Activated T-cell treated with anti-CD3 and anti-CD28 coated beads for 4 hours (primary cell): ENCODE data around the gene ZNRF3.

Experiments
- DNase-seq: peaks from one replicate; pipeline ENCODE4 v3.0.0-alpha.2; 2020

ZNRF3 gene

DNA sequence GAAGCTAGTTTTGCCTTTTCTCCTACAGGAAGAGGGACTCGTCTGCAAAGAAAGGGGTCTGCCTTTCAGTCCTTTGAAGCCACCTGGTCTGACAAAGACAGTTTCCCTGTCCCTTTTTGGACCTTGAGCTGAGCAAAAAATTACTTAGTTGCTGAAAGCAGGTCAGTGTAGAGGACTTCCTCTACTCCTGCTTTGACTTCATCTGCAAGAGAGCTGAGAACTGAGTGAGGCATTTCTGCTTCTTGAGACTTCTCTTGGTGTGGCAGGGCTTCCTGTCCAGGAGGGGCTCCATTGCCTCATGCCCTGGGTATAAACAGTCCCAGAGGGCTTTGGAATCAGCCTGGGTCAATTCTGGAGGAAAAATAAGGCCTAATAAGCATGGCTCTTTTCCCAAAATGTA, 73.1 kb downstream of the ZNRF3 start:
- DNase-seq, result no peak

DNA sequence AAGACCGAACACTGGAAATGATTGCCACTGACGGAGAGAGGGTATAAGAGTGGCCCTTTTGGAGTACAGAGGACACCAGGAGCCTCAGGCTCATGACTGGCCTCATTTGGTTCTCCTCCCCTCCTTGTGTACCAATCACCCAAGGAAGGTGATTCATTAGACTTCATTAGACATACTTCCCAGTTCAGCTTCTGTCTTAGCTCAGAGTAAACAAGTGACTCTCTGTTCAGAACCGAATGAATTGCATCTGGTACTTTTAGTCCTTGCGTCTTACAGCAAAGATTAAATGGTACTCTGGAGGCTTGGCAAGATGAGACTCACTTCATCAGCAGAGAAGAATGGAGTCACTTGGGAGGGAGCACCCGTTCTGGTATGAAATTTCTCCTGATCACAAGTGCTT, 75.2 kb downstream of the ZNRF3 start:
- DNase-seq, result no peak

DNA sequence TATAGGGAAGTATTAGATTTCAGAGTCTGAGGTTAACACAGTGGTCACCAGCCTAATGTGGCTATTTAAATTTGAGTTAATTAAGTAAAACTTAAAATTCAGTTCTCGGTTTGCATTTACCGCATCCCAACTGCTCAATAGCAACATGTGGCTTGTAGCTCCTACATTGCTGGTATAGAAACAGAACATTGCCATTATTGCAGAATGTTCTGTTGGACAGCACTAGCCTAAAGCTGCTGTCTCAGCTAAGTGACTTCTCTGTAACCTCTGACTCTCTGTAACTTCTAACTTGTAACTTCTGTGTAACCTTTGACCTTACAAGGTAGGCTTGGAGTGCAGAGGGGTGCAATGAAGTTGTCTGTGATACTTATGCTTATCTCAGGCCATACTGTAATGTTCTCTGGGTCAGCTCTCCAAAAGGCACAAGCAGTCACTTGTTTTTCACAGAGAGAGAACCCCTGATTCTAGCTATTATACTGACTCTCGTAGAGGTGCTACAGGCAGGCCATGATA, 78.7 kb downstream of the ZNRF3 start:
- no peak for DNase-seq

DNA sequence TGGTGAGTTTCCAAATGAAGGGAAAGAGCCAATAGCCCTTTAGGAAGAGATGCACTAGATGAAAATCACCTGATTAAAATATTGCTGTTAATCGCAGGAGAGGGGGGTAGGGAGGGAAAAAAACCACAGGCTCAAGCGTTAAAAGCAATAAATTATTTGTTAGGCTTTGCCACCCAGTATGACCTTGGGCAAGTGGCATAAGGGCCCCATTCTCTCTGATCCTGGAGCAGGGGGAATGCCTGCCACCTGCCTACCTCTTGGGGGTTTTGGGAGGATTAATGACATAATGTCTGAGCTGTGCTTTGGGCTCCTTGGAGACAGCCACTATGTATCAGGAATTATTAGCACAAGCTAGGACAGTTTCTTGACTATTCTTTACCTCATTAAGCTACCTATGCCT, 80.0 kb downstream of the ZNRF3 start:
- no peak for DNase-seq

GRCh38 chr22:28967163-28967665, 83.8 kb downstream of the ZNRF3 start:
- no peak for DNase-seq

DNA sequence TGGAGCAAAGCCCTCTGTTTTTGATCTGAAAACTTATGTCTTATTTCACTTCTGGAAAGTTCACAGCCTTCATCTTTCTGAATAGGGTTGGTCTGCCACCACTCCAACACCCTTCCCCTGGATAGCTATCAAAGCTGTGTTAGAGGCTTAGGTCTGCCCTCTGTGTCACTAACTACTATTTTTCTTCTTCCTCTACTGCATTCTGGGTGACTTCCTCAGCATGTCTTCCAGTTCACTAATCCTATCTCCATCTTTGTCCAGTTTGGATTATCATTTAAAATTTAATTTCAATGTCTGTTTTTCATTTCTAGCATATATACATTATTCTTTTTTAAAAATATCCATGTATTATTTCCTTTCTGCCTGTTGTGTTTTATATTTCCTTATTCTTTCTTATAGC, 84.6 kb downstream of the ZNRF3 start:
- no peak for DNase-seq

GRCh38 chr22:28969401-28970168, 86.2 kb downstream of the ZNRF3 start:
- DNase-seq, result no peak

- DNase-seq, result no peak
Measured at GRCh38 chr22:28973352-28973751, 90.0 kb downstream of the ZNRF3 start.

DNA sequence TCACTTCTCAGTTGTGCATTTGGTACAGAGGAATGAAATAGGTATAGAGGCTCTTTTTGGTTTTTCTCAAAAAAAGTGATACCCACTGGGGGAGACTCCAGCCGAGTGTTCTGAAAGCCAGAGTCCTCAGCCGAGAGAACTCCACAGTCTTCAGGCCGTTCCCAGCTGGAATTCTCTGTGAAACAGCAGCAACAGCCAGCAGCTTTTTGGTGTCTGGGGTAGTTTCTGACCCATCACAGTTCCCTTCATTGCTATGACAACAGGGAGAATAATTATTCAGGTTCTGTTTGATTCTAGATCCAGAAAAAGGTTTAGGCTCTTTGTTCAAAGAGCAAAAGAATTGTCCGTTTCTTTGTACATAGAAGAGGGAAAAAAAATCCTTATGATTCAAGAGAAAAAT, 93.7 kb downstream of the ZNRF3 start:
- DNase-seq, result no peak

GRCh38 chr22:28977481-28977971, 94.2 kb downstream of the ZNRF3 start:
- DNase-seq, result no peak

DNA sequence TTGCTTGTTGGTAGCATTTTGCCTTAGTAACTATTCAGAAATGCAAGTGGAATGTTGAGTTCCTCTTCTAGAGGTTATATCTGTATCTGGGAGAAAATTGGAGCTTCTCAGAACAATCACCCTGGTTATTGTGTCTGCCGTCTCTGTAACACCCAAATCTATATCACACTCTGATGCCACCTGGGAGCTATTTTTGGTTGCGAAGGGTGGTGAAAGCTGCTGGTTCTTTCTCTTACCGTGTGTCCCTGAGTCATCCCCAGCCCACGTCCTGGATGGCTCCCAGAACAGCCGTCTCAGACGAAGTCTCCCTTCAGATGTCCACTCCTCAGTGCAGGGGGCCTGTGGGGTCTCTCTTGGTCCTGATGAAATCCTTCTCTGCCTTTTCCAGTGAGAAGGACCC, 94.8 kb downstream of the ZNRF3 start:
- DNase-seq, result no peak

DNA sequence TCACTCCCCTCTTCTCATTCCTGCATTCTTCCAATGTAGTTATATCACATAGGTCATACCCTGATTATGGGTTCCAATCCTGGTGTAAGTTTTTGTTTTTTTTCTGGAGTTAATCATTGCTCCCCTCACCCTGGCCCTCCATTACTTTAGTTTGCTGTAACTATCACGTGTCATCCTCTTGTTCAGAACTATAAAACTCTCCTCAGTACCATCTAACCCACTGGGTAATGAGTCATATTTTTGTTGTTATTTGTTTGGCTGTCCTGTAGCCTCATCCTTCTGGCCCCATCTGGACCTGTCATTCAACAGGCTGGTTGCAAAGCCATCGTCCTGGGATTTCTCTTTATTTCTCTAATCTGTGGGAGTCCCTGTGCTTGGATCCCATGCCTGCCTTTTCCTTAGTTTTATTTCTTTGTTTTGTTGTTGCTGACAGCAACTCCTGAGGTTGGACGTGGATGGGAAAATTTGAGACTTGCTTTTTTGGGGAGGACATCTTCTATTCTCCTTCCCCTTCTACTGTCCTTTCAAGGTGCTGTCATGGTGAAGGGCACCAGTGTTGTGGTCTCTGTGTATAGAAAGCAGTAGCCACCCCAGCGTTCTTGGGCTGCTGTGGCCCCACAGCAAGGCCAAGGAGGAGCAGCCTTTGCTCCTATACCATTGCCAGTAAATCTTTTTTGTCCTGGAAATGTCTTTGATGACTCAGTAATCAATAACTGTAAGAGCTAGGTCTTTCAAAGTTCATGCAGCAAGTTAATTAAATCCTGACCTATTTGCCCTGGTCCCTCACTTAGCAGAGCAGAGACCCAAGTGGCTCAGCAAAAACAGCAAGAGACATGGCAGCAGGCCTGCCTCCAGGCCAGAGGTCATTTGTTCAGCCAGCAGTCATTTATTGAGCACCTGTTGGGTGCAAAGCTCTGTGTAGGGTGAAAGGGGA, 95.8 kb downstream of the ZNRF3 start:
- DNase-seq, result no peak

DNA sequence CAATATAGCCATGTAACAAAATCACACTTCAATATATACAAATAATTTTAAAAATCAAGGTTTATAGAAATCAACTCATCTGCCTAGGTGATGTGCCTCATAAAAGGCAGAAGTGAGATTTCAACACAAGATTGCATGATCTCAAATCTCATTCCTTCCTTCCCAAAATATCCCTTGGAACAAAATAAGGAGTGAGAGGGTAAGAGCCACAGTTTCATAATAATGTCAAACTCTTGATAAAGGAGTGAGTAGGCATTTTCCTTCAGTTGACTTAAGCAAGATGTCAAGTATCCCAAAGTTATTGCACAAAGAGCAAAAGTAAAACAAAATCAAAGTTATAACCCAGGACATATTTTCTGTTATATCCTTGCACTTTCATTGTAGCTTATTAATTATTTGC, 97.0 kb downstream of the ZNRF3 start:
- DNase-seq, result no peak

DNA sequence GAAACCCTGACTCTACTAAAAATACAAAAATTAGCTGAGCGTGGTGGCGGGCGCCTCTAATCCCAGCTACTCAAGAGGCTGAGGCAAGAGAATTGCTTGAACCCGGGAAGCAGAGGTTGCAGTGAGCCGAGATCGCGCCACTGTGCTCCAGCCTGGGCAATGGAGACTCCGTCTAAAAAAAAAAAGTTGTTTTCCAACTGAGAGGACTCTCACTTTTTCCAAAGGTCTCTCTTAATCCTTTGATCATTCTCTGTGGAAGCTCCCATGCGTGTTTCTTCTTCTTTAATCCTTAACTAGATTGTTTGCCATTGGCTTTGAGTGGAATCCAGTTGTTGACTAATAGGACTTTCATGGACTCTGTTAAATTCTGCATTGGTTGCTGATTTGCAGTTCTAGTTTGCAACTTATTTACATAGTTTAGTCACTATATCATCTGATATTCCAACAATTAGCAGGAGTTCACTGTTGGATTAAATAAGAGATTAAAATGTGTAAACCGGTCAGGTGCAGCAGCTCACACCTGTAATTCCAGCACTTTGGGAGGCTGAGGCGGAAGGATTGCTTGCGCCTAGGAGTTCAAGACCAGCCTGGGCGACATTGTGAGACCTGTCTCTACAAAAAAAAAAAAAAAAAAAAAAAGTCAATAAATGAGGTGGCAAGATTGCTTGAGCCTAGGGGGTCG, 98.6 kb downstream of the ZNRF3 start:
- DNase-seq, result no peak

DNA sequence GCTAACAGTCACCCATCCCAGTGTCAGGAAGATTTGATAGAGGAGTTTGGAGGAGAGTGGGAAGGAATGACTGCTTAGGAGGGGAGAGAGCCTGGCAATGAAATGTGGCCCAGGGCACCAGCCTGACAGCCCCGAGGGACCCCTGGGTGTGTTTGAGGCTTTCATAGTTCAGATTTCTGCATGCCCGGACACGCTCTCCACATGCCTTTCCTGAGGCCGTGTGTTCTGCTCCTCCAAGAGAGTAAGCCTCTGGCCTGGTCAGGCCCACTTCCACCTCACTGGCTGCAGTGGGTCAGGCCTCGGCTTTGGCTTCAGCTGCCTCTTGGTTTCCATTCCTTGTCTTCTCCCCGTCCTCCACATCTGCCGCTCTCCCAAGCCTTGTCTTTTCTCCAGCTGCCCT, 99.8 kb downstream of the ZNRF3 start:
- no peak for DNase-seq

- no peak for DNase-seq
Measured at GRCh38 chr22:28983788-28984441, 100.5 kb downstream of the ZNRF3 start.

GRCh38 chr22:28984482-28985158, 101.2 kb downstream of the ZNRF3 start:
- no peak for DNase-seq

- no peak for DNase-seq
Measured at GRCh38 chr22:28985581-28986290, 102.4 kb downstream of the ZNRF3 start.

DNA sequence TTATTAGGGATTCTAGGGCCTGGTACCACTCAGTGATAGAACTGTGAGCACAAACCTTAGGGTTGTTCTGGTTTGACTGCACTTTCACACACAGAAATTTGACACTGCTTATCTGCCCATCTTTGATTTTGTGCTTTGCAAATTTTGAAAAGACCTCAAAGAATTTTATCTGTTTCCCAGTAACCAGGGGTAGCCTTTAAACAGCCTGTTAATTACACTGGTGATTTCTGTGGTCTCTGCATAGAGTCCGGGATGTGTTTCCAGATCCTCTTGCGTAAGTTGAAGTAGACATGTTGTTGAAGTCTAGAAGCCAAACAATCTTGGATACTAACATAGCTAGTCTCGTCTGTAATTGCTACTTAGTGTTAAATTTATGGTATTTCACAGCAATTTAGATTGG, 103.0 kb downstream of the ZNRF3 start:
- no peak for DNase-seq

DNA sequence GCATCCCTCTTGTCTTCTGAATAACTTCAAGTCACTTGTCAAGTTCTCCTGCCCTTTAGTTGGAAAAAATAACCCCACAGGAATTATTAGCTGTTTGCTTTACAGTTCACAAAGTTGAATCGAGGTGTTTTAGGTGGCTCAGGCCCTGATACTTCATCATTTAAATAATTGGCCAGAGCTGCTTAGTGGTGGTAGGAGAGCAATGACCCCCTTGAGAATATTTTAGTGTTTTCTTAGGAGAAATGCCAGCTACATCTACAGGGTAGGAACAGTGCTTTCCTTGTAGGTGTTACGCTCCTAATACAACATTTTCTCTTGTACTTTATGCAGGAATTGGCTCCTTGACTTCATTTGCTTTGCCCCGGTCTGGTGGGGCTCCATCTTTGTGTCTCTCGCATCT, 105.1 kb downstream of the ZNRF3 start:
- no peak for DNase-seq

- no peak for DNase-seq
Measured at GRCh38 chr22:28989035-28989464, 105.7 kb downstream of the ZNRF3 start.
